GF-D8 (cell line): ENCODE measurements around the gene AGO1.
A peak's percentile ranks its signal among the peaks of the same experiment; 100 is the strongest.

Experiments used
- DNase-seq: peaks from one replicate; lab custom pipeline; 2025; lab: John Stamatoyannopoulos, UW

The AGO1 gene

GRCh38 chr1:35882945-35883634 is at the start of gene AGO1:
Gene AGO1, plus strand, starts transcription at chr1:35883209. Its CDS starts 213 bp downstream, at chr1:35883422.
- peak; percentile 67 for DNase-seq

DNA sequence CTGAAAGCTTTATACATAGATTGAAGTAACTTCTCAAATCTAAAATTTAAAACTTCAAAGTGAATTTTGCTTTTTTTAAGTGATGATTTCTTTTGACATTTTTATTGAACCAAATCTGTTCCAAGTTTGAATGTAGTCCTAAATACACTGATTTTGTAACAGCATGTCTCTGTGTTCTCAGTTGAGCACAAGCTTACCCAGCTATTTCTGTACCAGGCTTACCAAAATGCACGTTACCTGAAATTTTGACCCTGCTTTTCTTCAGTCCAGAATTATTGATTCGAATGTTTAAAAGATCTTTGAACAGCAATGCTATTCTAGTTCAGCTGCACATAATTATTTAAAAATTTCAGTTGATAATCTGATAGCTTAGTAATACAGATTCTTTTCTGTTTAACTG is 49.6 kb upstream of the AGO1 start:
- DNase-seq, result no peak

DNA sequence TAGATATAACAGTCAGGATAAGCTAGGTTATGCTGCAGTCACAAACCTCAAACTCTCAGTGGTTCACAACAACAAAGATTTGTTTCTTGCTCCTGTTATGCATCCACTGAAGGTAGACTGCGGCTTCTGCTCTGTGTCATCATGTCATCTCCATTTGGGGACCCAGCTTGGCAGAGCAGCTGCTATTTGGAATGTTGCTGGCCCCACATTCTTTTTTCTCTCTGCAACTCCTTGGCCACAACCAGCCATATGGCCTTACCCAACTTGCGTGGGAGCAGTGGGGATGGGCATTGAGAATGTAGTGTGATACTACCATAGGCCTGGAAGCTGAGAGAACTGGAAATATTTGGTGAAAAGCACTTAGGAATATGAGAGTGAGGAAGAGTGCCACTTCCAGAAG is 48.8 kb upstream of the AGO1 start:
- no peak for DNase-seq

DNA sequence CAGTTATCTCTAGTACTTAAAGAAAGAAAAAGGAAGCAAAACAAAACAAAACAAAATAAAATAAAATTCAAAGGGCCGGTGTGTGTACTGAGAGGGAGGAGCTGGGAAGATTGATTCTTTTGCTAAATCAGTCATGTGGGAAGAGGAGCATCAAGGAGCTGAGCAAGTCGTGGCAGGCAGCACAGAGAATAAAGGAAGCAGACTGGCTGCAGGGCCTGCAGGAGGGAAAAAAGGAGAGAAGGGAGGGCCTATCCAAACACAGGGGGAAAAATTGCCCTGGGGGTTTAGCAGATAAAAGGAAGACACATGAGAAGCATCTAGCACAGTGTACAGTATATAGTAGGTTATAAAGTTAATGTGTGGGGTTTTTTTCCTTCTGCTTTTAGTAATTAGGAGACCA is 47.6 kb upstream of the AGO1 start:
- DNase-seq, result no peak

- no peak for DNase-seq
Observed at GRCh38 chr1:35836734-35837133, 46.3 kb upstream of the AGO1 start.

GRCh38 chr1:35838693-35839245 is 44.2 kb upstream of the AGO1 start:
- DNase-seq, result no peak

DNA sequence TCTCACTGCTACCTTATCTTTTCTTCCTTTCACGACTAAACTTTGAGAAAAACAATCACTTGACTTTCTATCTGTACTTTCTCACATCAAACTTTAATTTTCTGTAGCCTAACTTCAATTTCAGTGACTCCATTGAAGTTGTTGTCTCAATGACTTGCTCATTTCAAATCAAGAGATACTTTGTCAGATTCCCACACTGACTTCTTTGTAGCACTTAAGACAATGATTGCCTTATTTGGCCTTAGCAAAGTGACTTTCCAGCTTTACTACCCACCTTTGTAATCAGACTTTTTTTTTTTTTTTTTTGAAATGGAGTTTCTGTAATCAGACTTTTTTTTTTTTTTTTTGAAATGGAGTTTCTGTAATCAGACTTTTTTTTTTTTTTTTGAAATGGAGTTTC is 38.2 kb upstream of the AGO1 start:
- DNase-seq, result no peak

DNA sequence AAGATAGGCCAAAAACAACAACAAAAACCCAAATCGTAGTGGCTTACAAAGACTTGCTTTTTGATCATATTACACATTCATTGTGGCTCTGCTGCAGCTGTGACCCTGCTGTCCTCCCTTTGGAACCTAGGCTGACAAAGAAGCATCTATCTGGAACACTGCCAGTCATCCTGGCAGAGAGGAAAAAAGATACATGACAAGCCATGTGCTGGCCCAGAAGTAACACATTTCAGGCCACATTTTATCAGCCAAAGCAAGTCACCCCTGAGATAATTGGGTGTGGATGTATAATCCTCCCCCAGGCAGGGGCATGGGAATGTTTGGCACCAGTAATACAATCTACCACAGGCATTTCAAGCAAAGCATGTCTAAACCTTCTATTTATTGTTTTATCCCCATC is 37.2 kb upstream of the AGO1 start:
- DNase-seq, result no peak

DNA sequence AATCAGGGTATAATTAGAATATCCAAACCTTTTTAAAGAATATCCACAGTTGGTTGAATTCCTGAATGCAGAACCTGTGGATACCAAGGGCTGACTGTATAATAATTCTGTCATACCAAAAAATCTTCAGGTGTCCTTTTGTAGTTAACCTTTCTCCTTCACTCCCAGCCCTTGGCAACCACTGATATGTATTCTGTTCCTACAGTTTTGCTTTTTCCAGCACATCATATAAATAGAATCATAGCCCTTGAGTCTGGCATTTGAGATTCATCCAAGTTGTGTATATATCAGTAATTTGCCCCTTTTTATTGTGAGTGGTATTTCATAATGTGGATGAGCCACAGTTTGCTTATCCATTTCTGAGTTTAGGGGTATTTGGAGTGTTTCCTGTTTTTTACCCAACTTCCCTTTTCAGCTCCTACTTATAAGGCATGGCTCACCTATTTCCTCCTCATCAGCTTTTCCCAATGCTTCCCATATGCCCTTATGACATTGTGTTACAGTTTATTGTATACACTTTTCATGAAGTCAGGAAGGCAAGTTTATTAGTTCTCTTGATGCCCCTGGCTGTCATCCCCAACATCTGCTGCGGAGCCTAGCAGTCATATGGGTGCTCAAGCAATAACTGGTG is 35.0 kb upstream of the AGO1 start:
- DNase-seq, result peak; percentile 34

GRCh38 chr1:35850051-35850450 is 33.0 kb upstream of the AGO1 start:
- DNase-seq, result no peak

DNA sequence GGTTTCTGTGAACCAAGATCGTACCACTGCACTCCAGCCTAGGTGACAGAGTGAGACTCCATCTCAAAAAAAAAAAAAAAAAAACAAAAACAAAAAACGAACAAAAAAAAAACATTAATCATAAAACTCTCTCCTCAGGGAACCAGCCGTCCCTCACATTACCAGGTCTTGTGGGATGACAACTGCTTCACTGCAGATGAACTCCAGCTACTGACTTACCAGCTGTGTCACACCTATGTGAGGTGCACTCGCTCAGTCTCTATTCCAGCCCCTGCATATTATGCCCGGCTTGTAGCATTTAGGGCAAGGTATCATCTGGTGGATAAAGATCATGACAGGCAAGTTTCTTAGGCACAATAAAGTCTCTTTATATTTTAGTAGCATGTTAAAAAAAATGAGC is 32.3 kb upstream of the AGO1 start:
- no peak for DNase-seq

DNA sequence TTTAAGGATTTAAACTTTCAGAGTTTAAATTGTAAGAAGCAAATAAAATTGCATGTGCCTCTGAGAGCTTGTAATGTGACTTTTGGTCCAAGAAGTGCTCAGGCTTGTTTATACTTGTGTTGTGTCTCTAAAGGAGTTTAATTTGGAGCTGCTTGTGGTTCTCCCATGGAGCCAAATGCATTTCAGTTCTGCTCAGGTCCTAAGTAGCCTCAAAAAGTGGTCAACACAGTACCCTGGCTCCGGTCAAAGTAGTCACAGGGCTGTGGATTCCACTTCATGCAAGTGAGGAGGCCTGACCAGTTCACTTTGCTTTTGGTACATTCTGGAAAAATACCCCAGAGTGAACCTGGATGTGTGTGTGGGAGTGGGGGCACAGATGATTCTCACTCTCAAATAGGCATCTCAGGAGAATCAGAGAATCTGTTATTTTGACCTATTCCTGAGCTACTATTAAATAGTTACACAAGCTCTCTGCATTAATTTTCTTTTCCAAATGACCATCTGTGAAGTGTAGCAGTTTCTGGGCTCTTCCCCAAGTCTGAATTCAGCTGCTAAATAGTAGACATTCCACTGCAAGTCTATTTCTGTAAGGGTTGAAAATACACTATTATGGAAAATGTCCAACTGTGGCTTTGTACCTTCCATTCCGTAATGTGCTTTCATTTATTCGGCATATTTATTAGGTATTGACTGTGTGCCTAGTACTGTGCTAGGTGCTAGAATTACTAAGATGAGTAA is 31.7 kb upstream of the AGO1 start:
- no peak for DNase-seq

DNA sequence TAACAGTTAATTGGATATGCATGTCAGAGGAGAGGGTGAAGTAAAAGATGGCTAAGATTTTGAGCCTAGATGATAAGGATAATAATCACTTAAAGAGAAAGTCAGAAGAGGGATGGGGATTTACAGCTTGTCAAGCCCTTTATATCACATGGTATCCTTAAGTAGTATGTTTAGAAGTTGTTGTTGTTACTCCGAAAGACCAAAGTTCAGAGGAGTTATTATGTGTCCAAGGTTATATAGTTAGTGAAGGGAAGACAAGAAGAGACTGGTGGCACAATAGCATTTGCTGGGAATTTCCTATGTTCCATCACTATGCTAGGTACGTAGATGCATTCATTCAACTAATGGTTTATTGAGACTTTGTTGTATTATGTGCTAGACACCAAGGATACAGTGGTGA is 30.8 kb upstream of the AGO1 start:
- DNase-seq, result no peak

GRCh38 chr1:35854989-35855700 is 27.9 kb upstream of the AGO1 start:
- no peak for DNase-seq

- no peak for DNase-seq
Observed at GRCh38 chr1:35856964-35857363, 26.0 kb upstream of the AGO1 start.

GRCh38 chr1:35857830-35858229 is 25.2 kb upstream of the AGO1 start:
- peak; percentile 29 for DNase-seq

DNA sequence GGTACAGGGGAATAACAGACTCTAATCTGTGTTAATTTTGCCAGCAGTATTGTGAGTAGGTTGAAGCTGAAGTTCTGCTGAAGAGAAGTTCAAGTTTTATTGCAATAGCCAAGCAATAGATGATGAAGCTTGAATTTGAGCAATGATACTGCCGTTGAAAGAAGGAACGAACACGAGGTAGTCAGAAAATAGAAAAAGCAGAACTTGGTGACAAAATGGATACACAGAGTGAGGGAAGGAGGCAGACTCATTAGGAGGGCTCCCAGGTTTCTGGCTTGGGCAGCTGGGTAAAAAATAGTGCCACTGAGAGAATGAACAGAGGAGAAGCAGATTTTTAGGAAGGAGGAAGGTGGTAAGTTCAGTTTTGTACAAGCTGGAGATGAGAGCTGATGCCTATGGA is 22.3 kb upstream of the AGO1 start:
- peak; percentile 54 for DNase-seq

GRCh38 chr1:35863136-35863535 is 19.9 kb upstream of the AGO1 start:
- no peak for DNase-seq

DNA sequence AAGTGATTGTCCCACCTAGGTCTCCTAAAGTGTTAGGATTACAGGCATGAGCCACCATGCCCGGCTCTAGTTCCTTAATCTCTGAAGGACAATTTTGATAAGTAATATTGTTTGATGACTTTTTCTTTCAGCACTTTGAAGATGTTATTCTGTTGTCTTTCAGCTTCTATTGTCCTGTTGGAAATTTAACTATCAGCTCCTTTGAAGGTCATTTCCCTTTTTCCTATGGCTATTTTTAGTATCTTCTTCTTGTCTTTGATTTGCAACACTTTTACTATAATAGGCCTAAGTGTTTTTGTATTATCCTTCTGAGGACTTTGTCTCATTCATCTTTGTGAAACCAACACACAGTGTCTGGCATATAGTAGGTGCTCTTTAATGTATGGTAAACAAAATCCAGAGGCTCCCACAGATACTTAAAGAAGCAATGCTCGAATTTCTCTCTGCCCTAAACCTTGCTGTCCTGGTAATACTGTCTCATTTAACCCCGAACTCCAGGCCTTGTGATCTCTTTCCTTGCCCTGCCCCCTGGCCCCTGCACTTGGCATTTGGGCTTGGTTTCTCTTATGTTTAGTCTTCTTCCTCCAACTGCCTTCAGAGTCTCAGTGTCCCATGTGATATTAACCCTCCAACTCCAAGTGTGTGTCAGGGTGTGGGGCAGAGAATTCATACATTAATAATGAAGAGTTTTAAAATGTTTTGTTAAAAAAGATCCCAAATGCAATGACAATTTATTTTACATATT is 19.0 kb upstream of the AGO1 start:
- DNase-seq, result no peak

DNA sequence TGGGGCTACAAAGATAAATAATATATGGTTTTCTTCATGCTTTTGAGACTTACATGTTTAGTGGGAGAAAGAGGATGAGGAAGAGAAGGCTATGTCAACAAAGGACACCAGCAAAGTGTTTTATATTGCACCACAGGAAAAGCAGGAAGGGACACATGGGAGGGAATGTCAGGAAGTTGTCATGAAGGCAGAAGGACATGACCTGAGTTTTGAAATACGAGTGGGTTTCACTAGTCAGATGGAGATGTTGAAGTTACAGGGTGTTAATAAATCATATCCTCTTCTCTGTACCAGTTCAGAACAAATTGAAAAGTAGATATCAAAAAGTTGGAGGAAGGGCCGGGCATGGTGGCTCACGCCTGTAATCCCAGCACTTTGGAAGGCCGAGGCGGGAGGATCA is 18.2 kb upstream of the AGO1 start:
- no peak for DNase-seq

DNA sequence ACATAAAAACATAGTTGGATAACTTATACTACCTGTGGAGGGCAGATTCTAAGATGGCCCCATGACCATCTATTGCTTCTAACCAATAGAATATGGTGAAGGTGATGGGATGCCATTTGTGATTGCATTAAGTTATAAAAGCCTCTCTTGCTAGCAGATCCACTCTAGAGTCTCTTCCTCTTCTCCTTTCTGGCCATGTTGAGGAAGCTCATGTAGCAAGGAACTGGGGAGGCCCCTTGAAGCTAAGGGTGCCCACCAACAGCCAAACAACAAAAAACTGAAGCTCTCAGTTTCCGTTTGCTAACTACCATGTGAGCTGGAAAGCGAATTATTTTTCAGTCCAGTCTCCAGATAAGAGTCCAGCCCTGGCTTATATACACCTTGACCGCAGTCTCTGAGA is 16.0 kb upstream of the AGO1 start:
- no peak for DNase-seq
